ENCODE measurements around the gene GEMIN5. TPM values are rescaled to one million over a fixed set of nuclear protein-coding genes. Genes with fewer than 3 reads are reported as not detected.

Gene GEMIN5
- polyA plus RNA-seq, 2 of the 4 experiments (the other 2 are of a cell fraction) = 20.2 to 22.6 TPM

DNA sequence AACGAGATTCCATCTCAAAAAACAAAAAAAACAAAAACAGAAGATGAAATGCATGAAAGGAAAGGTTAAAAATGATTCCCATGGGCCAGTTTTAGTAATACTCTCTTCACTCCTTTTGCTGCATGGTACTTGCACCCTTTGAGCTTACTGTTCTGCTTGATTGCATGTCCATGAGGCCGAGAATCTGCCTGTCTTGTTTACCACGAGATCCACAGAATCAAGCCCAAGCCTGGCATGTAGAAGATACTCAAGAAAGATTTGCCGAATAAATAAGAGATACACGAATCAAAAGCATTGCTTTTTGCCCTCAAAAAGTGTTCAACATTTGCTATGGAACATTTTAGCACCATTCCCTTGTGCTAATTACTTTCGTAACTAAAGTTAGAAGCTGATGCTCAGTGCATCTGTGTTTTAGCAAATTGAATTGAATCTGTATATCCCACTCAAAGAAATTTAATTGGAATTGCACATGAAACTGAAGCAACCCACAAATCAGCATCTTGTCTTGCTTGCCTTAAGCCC is 88.7 kb downstream of the GEMIN5 start:
- DNase-seq (ENCODE audit: low read depth in 1 of 2, low spot score in 1 of 2) (no peak), FAIRE-seq (no peak), ATAC-seq (no peak)
- ChIA-PET POLR2A (no interaction called here), CTCF (interaction anchor here (2.7 kb wide), 1 partner anchor 8 kb away, joined by 7 read pairs; no protein-coding TSS in a partner anchor)
- Histone ChIP-seq H3K4me2 (no peak overlapping the region), H3K4me1 (no peaks in the 10 kb centered on the region), H3K27ac (no peak overlapping the region), H3K9me3 (no peaks in the 10 kb centered on the region), H3K4me3 (no peak overlapping the region)
- TF ChIP-seq ZSCAN20 (CRISPR knock-in tag; IDR thresholded peaks at IDR 0.05) = no peak
- TF ChIP-seq EHF (CRISPR knock-in tag; IDR thresholded peaks at IDR 0.05) = no peak
- no peak for TF ChIP-seq TFCP2L1 (CRISPR knock-in tag; IDR thresholded peaks at IDR 0.05)
- no peak for TF ChIP-seq POLR2AphosphoS2 (conservative IDR thresholded peaks at IDR 0.05; ENCODE audit: low read length)
- TF ChIP-seq HOXB13 (CRISPR knock-in tag; IDR thresholded peaks at IDR 0.05; ENCODE audit: low read depth) = no peak
- TF ChIP-seq HDAC2 (IDR thresholded peaks at IDR 0.05) = no peak
- no peak for TF ChIP-seq GATA3 (IDR thresholded peaks at IDR 0.05; ENCODE audit: borderline replicate concordance)
- TF ChIP-seq, protein P1, sequence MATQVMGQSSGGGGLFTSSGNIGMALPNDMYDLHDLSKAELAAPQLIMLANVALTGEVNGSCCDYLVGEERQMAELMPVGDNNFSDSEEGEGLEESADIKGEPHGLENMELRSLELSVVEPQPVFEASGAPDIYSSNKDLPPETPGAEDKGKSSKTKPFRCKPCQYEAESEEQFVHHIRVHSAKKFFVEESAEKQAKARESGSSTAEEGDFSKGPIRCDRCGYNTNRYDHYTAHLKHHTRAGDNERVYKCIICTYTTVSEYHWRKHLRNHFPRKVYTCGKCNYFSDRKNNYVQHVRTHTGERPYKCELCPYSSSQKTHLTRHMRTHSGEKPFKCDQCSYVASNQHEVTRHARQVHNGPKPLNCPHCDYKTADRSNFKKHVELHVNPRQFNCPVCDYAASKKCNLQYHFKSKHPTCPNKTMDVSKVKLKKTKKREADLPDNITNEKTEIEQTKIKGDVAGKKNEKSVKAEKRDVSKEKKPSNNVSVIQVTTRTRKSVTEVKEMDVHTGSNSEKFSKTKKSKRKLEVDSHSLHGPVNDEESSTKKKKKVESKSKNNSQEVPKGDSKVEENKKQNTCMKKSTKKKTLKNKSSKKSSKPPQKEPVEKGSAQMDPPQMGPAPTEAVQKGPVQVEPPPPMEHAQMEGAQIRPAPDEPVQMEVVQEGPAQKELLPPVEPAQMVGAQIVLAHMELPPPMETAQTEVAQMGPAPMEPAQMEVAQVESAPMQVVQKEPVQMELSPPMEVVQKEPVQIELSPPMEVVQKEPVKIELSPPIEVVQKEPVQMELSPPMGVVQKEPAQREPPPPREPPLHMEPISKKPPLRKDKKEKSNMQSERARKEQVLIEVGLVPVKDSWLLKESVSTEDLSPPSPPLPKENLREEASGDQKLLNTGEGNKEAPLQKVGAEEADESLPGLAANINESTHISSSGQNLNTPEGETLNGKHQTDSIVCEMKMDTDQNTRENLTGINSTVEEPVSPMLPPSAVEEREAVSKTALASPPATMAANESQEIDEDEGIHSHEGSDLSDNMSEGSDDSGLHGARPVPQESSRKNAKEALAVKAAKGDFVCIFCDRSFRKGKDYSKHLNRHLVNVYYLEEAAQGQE (IDR thresholded peaks at IDR 0.05) = no peak
- TF ChIP-seq BHLHE40 (IDR thresholded peaks at IDR 0.05; ENCODE audit: low read depth, low read length) = no peak
- TF ChIP-seq POLR2A (IDR thresholded peaks at IDR 0.05; ENCODE audit: low read length) = no peak
- no peak for TF ChIP-seq SMC3 (IDR thresholded peaks at IDR 0.05)
- TF ChIP-seq JUNB (IDR thresholded peaks at IDR 0.05) = no peak
- TF ChIP-seq HEYL (CRISPR knock-in tag; IDR thresholded peaks at IDR 0.05) = no peak
- TF ChIP-seq ESRRA (IDR thresholded peaks at IDR 0.05; ENCODE audit: borderline replicate concordance, low read length) = no peak
- 86% methylated on average over 6 of the region's 6 CpGs for WGBS (ENCODE audit: missing lambda C conversion rate)

- no peak overlapping the region for H3K4me3 ChIP-seq
- FAIRE-seq (no peak), ATAC-seq (no peak; a peak in 1 of 6 replicates), DNase-seq (ENCODE audit: low read depth in 1 of 2, low spot score in 1 of 2) (no peak)
- H3K4me1 ChIP-seq = no peaks in the 10 kb centered on the region
- H3K9me3 ChIP-seq = no peaks in the 10 kb centered on the region
- no peak overlapping the region for H3K4me2 ChIP-seq
- ChIA-PET POLR2A (no interaction called here), CTCF (interaction anchor here (0.6 to 1.3 kb wide), 4 partner anchors 11 to 195 kb away, joined by 3 read pairs; no protein-coding TSS in a partner anchor)
- no peak overlapping the region for H3K27ac ChIP-seq
- 79% methylated on average over 5 of the region's 5 CpGs for WGBS (ENCODE audit: missing lambda C conversion rate)
- TF ChIP-seq EHMT2 (IDR thresholded peaks at IDR 0.05; ENCODE audit: low read depth) = no peak
- no peak for TF ChIP-seq FOSL2 (IDR thresholded peaks at IDR 0.05)
- TF ChIP-seq FOSL2 (CRISPR knock-in tag; IDR thresholded peaks at IDR 0.05) = no peak
- TF ChIP-seq RNF2 (IDR thresholded peaks at IDR 0.05; ENCODE audit: borderline replicate concordance, low read depth) = no peak
- TF ChIP-seq ZFP36 (IDR thresholded peaks at IDR 0.05; ENCODE audit: borderline replicate concordance, partially characterized antibody) = no peak
- TF ChIP-seq, protein P2, sequence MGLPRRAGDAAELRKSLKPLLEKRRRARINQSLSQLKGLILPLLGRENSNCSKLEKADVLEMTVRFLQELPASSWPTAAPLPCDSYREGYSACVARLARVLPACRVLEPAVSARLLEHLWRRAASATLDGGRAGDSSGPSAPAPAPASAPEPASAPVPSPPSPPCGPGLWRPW (IDR thresholded peaks at IDR 0.05) = no peak
- TF ChIP-seq CHD2 (IDR thresholded peaks at IDR 0.05; ENCODE audit: low read length, partially characterized antibody) = no peak
- no peak for TF ChIP-seq KDM5A (IDR thresholded peaks at IDR 0.05)
- TF ChIP-seq HDAC2 (IDR thresholded peaks at IDR 0.05) = no peak
- TF ChIP-seq, protein P3, sequence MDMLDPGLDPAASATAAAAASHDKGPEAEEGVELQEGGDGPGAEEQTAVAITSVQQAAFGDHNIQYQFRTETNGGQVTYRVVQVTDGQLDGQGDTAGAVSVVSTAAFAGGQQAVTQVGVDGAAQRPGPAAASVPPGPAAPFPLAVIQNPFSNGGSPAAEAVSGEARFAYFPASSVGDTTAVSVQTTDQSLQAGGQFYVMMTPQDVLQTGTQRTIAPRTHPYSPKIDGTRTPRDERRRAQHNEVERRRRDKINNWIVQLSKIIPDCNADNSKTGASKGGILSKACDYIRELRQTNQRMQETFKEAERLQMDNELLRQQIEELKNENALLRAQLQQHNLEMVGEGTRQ (IDR thresholded peaks at IDR 0.05) = no peak
- TF ChIP-seq MYC (IDR thresholded peaks at IDR 0.05; ENCODE audit: borderline replicate concordance, low read length) = no peak
- no peak for TF ChIP-seq RAD21 (conservative IDR thresholded peaks at IDR 0.05 in 1 of 2, IDR thresholded peaks at IDR 0.05 in 1 of 2)
- no peak for TF ChIP-seq CBX2 (IDR thresholded peaks at IDR 0.05; ENCODE audit: borderline replicate concordance, low read depth)
These were observed 93.2 kb downstream of the GEMIN5 start for GRCh38 chr5:154844809-154845208.
